ENCODE measurements around the gene MROH2A.

The MROH2A gene

GRCh38 chr2:233799716-233800115 is 21.6 kb downstream of the MROH2A start:
- DNase-seq (ENCODE audit: low read depth) = no peak

GRCh38 chr2:233800208-233800607 is 22.1 kb downstream of the MROH2A start:
- no peak for DNase-seq (ENCODE audit: low read depth)

- DNase-seq (ENCODE audit: low read depth) = no peak
These were observed 23.4 kb downstream of the MROH2A start for GRCh38 chr2:233801357-233802131.

DNA sequence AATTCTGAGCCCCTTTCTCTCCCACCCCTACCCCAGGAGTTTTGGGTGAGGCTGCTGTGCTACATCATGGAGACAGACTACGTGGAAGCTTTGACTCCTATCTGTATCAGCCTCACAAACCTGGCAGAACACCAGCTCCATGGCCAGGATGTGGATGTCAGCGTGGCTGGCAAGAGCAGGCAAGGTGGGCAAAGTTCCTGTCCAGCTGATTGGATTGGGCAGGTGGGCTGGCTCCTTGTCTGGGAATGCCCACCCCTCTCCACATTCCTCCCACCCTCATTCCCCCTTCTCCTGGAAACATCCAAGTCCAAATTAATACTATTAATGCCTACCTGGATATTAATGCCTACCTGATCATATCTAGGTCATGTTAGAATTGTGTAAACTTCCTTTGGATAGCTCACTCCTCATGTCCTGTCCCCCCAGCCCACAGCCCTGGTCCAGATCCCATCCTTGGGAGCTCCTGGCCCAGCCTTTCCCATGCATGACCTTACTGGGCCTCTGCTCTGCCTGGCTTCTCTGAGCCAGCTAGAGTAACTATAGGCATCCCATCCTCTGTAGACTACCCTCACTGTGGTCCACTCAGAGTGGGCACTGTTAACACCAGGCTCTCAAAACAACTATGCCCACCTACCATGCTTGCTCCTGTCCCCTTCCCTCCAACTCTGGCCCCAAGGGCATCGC is 24.1 kb downstream of the MROH2A start:
- DNase-seq (ENCODE audit: low read depth) = no peak

DNA sequence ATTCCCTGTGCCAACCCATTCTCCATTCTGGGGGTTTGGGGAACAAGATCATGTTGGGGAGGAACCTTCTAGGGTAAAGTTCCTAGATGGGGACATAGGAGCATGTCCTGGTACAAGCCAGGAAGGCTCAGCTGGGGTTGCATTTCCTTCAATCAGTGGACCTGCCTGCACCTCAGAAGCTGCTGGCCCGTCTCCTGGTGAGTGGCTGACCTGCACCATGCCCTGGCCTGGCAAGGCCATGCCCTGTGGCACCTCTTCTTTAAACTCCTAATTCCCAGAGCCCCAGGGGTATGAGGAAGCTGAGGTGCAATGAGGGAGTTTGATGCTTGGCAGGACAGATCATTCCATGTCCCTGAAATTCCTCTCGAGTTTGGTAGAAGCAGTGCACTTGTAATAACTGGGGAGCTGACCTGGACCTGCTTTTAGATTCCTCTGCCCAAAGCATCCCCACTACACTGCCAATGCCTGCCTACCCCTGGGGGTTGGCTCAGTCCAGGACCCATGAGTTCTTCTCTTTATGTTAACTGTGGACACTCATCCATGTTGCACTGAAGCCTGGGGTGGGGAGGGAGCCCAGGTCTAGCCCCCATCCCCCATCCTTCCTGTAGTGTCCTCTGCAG is 25.3 kb downstream of the MROH2A start:
- DNase-seq (ENCODE audit: low read depth) = no peak

GRCh38 chr2:233803994-233804393 is 25.9 kb downstream of the MROH2A start:
- DNase-seq (ENCODE audit: low read depth) = no peak

- no peak for DNase-seq (ENCODE audit: low read depth)
These were observed 29.2 kb downstream of the MROH2A start for GRCh38 chr2:233807215-233807865.

- no peak for DNase-seq (ENCODE audit: low read depth)
These were observed 30.1 kb downstream of the MROH2A start for GRCh38 chr2:233807966-233808935.

- no peak for DNase-seq (ENCODE audit: low read depth)
These were observed 32.3 kb downstream of the MROH2A start for GRCh38 chr2:233810385-233810784.

DNA sequence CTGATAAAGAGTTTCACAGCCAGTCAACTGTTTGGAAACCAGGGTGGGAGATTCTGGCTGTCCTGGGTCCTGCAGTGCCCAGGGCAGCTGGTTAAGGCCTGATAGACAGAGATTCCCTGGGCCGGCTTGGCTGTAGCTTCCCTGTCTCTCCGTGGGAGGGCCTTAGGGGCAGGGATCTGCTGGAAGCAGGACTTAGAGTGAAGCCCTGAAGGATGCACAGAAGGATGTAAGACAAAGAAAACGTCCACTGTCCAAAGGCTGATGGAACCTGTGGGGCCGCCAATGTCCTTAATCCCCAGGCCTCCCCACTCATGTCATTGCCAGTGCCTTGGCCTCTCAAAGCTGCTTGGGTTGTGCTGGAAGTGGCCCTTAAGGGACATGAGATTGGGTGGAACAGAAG is 33.0 kb downstream of the MROH2A start:
- DNase-seq (ENCODE audit: low read depth) = no peak

- no peak for DNase-seq (ENCODE audit: low read depth)
These were observed 33.6 kb downstream of the MROH2A start for GRCh38 chr2:233811732-233812131.

GRCh38 chr2:233813236-233814055 is 35.3 kb downstream of the MROH2A start:
- no peak for DNase-seq (ENCODE audit: low read depth)

- no peak for DNase-seq (ENCODE audit: low read depth)
These were observed 36.1 kb downstream of the MROH2A start for GRCh38 chr2:233814056-233814835.

GRCh38 chr2:233815861-233816260 is 37.7 kb downstream of the MROH2A start:
- no peak for DNase-seq (ENCODE audit: low read depth)

DNA sequence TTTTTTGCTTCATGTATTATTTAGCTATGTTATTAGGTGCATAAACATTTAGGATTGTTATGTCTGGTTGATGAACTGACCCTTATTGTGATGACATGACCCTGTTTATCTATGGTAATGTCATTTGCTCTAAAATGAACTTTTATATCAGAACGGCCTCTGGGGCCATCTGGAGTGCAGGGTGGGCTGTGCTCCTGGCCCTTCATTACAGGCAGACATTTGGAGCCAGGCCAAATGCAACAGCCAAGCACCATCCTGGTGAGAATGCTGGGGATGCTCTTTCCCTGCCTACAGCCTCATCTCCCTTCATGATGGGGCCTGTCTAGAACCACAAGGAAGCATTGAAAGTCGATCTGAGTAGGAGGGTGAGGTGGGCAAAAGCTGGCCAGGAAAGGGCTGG is 38.2 kb downstream of the MROH2A start:
- no peak for DNase-seq (ENCODE audit: low read depth)

- no peak for DNase-seq (ENCODE audit: low read depth)
These were observed 38.6 kb downstream of the MROH2A start for GRCh38 chr2:233816771-233817170.

GRCh38 chr2:233817361-233817911 is 39.3 kb downstream of the MROH2A start:
- DNase-seq (ENCODE audit: low read depth) = no peak

- no peak for DNase-seq (ENCODE audit: low read depth)
These were observed 40.0 kb downstream of the MROH2A start for GRCh38 chr2:233817995-233818638.

Measured in T follicular helper cell (primary cell).